ENCODE measurements around the gene GNA14. TPM values are rescaled to one million over a fixed set of nuclear protein-coding genes. Genes with fewer than 3 reads are reported as not detected.

Gene GNA14
- total RNA-seq, 2 donors from 2014 or later: 1.6 to 5.3 TPM

GRCh38 chr9:77679661-77680368 lies 31.7 kb upstream of the GNA14 start:
- no peaks in the 10 kb centered on the region for H3K36me3 ChIP-seq (replicated peaks in 1 of 2; ENCODE audit: insufficient read depth in 1 of 2, low read depth in 2 of 2)
- no peaks in the 10 kb centered on the region for H3K9me3 ChIP-seq
- DNase-seq: no peak

GRCh38 chr9:77679088-77679487 lies 31.0 kb upstream of the GNA14 start:
- no peaks in the 10 kb centered on the region for H3K4me1 ChIP-seq
- no peaks in the 10 kb centered on the region for H3K27me3 ChIP-seq
- no peak for DNase-seq
- H3K9me3 ChIP-seq: no peaks in the 10 kb centered on the region
- H3K4me3 ChIP-seq: no peak overlapping the region
- intact Hi-C loops (cut with DNase I): no loop called here
- no peak for ATAC-seq
- TF ChIP-seq POLR2A (IDR thresholded peaks at IDR 0.05) (no peak), CTCF (IDR thresholded peaks at IDR 0.05) (no peak)
- no peaks in the 10 kb centered on the region for H3K36me3 ChIP-seq (replicated peaks in 1 of 2; ENCODE audit: insufficient read depth in 1 of 2, low read depth in 2 of 2)
- H3K27ac ChIP-seq: no peak overlapping the region
- WGBS, 2 donors: 51 to 63% methylated on average over 2 of the region's 2 CpGs

More at GRCh38 chr9:77679661-77680368, 31.7 kb upstream of the GNA14 start:
- Histone ChIP-seq H3K27me3 (no peaks in the 10 kb centered on the region), H3K27ac (no peak overlapping the region), H3K4me1 (no peaks in the 10 kb centered on the region), H3K4me3 (no peak overlapping the region)
- TF ChIP-seq CTCF (IDR thresholded peaks at IDR 0.05): no peak
- TF ChIP-seq POLR2A (IDR thresholded peaks at IDR 0.05): no peak
- intact Hi-C loops (cut with DNase I): no loop called here
- ATAC-seq: no peak
- 79 to 84% methylated on average over 8 to 9 of the region's 9 CpGs for WGBS, 2 donors

DNA sequence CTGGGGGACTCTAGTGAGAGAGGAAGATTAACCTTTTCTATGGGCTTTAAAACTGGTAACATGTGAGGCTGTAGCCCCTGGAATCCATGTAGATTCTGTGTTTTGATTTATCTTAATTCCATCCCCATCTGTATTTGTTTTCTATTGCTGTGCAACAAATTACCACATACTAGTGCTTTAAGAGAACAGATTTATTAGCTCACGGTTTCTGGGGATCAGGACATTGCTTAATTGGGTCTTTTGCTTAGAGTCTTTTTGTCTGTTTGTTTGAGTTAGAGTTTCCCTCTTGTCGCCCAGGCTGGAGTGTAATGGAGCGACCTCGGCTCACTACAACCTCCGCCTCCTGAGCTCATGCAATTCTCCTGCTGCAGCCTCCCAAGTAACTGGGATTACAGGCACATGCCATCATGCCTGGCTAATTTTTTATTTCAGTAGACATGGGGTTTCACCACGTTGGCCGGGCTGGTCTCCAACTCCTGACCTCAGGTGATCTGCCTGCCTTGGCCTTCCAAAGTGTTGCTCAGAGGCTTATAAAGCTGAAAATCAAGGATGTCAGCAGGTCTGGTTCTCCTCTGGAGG lies 29.9 kb upstream of the GNA14 start:
- ATAC-seq (no peak), DNase-seq (peak in 1 of 4 donors; percentile 7)
- no peak overlapping the region for H3K4me3 ChIP-seq
- H3K9me3 ChIP-seq: no peaks in the 10 kb centered on the region
- H3K4me1 ChIP-seq: no peaks in the 10 kb centered on the region
- 66 to 74% methylated on average over 7 of the region's 7 CpGs for WGBS, 2 donors
- intact Hi-C loops (cut with DNase I): no loop called here
- no peaks in the 10 kb centered on the region for H3K27me3 ChIP-seq
- TF ChIP-seq CTCF (IDR thresholded peaks at IDR 0.05) (no peak), POLR2A (IDR thresholded peaks at IDR 0.05) (no peak)
- H3K27ac ChIP-seq: no peak overlapping the region
- H3K36me3 ChIP-seq (replicated peaks in 1 of 2; ENCODE audit: insufficient read depth in 1 of 2, low read depth in 2 of 2): no peaks in the 10 kb centered on the region

GRCh38 chr9:77677397-77677796 lies 29.3 kb upstream of the GNA14 start:
- Histone ChIP-seq H3K27me3 (no peaks in the 10 kb centered on the region), H3K27ac (no peak overlapping the region), H3K4me1 (no peaks in the 10 kb centered on the region), H3K36me3 (replicated peaks in 1 of 2; ENCODE audit: insufficient read depth in 1 of 2, low read depth in 2 of 2) (no peaks in the 10 kb centered on the region), H3K9me3 (no peaks in the 10 kb centered on the region), H3K4me3 (no peak overlapping the region)
- ATAC-seq (no peak), DNase-seq (no peak)
- TF ChIP-seq CTCF (IDR thresholded peaks at IDR 0.05) (no peak), POLR2A (IDR thresholded peaks at IDR 0.05) (no peak)
- 78 to 84% methylated on average over 4 of the region's 4 CpGs for WGBS, 2 donors
- intact Hi-C loops (cut with DNase I): no loop called here
